GM12878 (cell line): Measurements from ENCODE around the gene FTHL17. TPM values are rescaled to one million over a fixed set of nuclear protein-coding genes. Genes with fewer than 3 reads are reported as not detected.

Source experiments
- ATAC-seq: fragments of 200-7000 bp; cut with Tn5 transposase; 3 replicates; pipeline ENCODE4 v1.9.1; 2020; ENCODE audit warnings: mild to moderate bottlenecking, moderate library complexity
- BruUV-seq: library from RNA; stranded (reverse); fragments of 400-500 nt; replicated peaks from 2 replicates; lab custom pipeline; 2021; lab: Mats Ljungman, UMichigan
- CTCF ChIA-PET: fragments of 300-600 bp; sonication (Branson Sonifier 250); formaldehyde crosslinking; extraction: SDS; loops from one replicate; lab custom pipeline; 2021; ENCODE audit warnings: inconsistent platforms; lab: Yijun Ruan, JAX
- POLR2A ChIA-PET: fragments of 350-600 bp; formaldehyde crosslinking; extraction: SDS; loops from one replicate; lab custom pipeline; 2021; ENCODE audit warnings: inconsistent platforms; lab: Charles Lee
- RAD21 ChIA-PET: fragments of 300-600 bp; sonication (Branson Sonifier 250); formaldehyde crosslinking; loops from one replicate; lab custom pipeline; 2023; ENCODE audit warnings: antibody characterized with exemption; ENCODE audit not compliant: unreplicated experiment; lab: Charles Lee
- SMC1A ChIA-PET: fragments of 300-600 bp; sonication (Branson Sonifier 250); formaldehyde crosslinking; loops from one replicate; lab custom pipeline; 2023; ENCODE audit not compliant: unreplicated experiment, uncharacterized antibody; lab: Charles Lee
- DNase-seq: peaks from one replicate; pipeline ENCODE4 v3.0.0-alpha.2; 2011; ENCODE audit warnings: low read depth, low spot score
- FAIRE-seq: peaks from 3 replicates; lab custom pipeline; 2011; peaks lifted over from hg19 to GRCh38; lab: Jason Lieb, UNC
- H2AFZ ChIP-seq: 2 replicates; pipeline ENCODE4 v1.6.0; 2011; ENCODE audit warnings: low read depth, low read length, control low read depth; ENCODE audit not compliant: control insufficient read depth
- H3K27ac ChIP-seq: 2 replicates; pipeline ENCODE4 v1.5.1; 2011; ENCODE audit warnings: control low read depth; ENCODE audit not compliant: control insufficient read depth, insufficient read depth
- H3K27me3 ChIP-seq, 2 experiments: replicated peaks in 1 of 2; 2 replicates each; pipeline versions ENCODE4 v1.6.0 to v1.6.1; 2011; ENCODE audit warnings: low read length in 1 of 2; ENCODE audit not compliant: control insufficient read depth in 2 of 2, insufficient read depth in 2 of 2
- H3K36me3 ChIP-seq, 2 experiments: 2 replicates each; pipeline ENCODE4 v1.5.1; 2011; ENCODE audit warnings: low read length in 1 of 2; ENCODE audit not compliant: control insufficient read depth in 2 of 2, insufficient read depth in 2 of 2
- H3K4me1 ChIP-seq: 2 replicates; pipeline ENCODE4 v1.6.1; 2011; ENCODE audit warnings: mild to moderate bottlenecking, low read length, moderate library complexity, mixed read lengths; ENCODE audit not compliant: control insufficient read depth, insufficient read depth
- H3K4me2 ChIP-seq: 2 replicates; pipeline ENCODE4 v1.6.0; 2011; ENCODE audit warnings: control low read depth; ENCODE audit not compliant: control insufficient read depth, insufficient read depth
- H3K4me3 ChIP-seq: fragments of 200-600 bp; sonication (generic); 2 replicates; pipeline ENCODE4 v1.5.1; 2016
- H3K79me2 ChIP-seq: 2 replicates; pipeline ENCODE4 v1.6.0; 2011; ENCODE audit warnings: low read length; ENCODE audit not compliant: control insufficient read depth, insufficient read depth
- H3K9ac ChIP-seq: 2 replicates; pipeline ENCODE4 v1.8.0; 2011; ENCODE audit warnings: low read length, control low read depth, mixed read lengths; ENCODE audit not compliant: control insufficient read depth, insufficient read depth
- H3K9me3 ChIP-seq: replicated peaks from 3 replicates; pipeline ENCODE4 v1.5.1; 2011; ENCODE audit warnings: mild to moderate bottlenecking, low read length; ENCODE audit not compliant: control insufficient read depth, insufficient read depth
- H4K20me1 ChIP-seq: 2 replicates; pipeline ENCODE4 v1.6.0; 2011; ENCODE audit not compliant: control insufficient read depth, insufficient read depth
- BCL11A ChIP-seq: IDR thresholded peaks from 2 replicates; pipeline ENCODE4 v1.6.1; 2011; ENCODE audit warnings: low read depth, low read length
- CBX5 ChIP-seq: sonication (generic); IDR thresholded peaks from 2 replicates; pipeline ENCODE4 v1.6.1; 2016; ENCODE audit warnings: low read depth, moderate library complexity, mild to moderate bottlenecking, inconsistent platforms
- E2F4 ChIP-seq: IDR thresholded peaks from 2 replicates; pipeline ENCODE4 v1.6.1; 2012; ENCODE audit warnings: low read depth, low read length, improper control_type of control experiment
- FOXK2 ChIP-seq: fragments of 450-650 bp; IDR thresholded peaks from 2 replicates; pipeline ENCODE4 v1.6.1; 2017; ENCODE audit warnings: mild to moderate bottlenecking, moderate library complexity
- MYC ChIP-seq: IDR thresholded peaks from 2 replicates; pipeline ENCODE4 v1.6.1; 2011; ENCODE audit warnings: mild to moderate bottlenecking, low read length, moderate library complexity, inconsistent platforms; ENCODE audit not compliant: insufficient read depth, insufficient replicate concordance, insufficient read length, severe bottlenecking
- NKRF ChIP-seq: fragments of 450-650 bp; conservative IDR thresholded peaks from 2 replicates; pipeline ENCODE4 v1.6.1; 2017; ENCODE audit warnings: mild to moderate bottlenecking, moderate library complexity
- PAX8 ChIP-seq: fragments of 450-650 bp; IDR thresholded peaks from 2 replicates; pipeline ENCODE4 v1.6.1; 2017; ENCODE audit warnings: mild to moderate bottlenecking, moderate library complexity
- PRDM15 ChIP-seq: fragments of 450-650 bp; formaldehyde crosslinking; IDR thresholded peaks from 2 replicates; pipeline ENCODE4 v1.4.0; 2020; ENCODE audit warnings: mild to moderate bottlenecking, moderate library complexity
- SIN3A ChIP-seq: IDR thresholded peaks from 2 replicates; pipeline ENCODE4 v1.6.1; 2012; ENCODE audit warnings: low read depth, low read length, improper control_type of control experiment
- SIX5 ChIP-seq: IDR thresholded peaks from 2 replicates; pipeline ENCODE4 v1.6.1; 2011; ENCODE audit warnings: mild to moderate bottlenecking, low read depth, low read length, moderate library complexity; ENCODE audit not compliant: severe bottlenecking
- SRF ChIP-seq, 2 experiments: IDR thresholded peaks; 2 replicates each; pipeline ENCODE4 v1.6.1; 2011; ENCODE audit warnings: low read depth in 2 of 2, low read length in 2 of 2, mild to moderate bottlenecking in 1 of 2, moderate library complexity in 1 of 2
- TBL1XR1 ChIP-seq: IDR thresholded peaks from 2 replicates; pipeline ENCODE4 v1.6.1; 2012; ENCODE audit warnings: low read depth, low read length, improper control_type of control experiment
- ZBED1 ChIP-seq: IDR thresholded peaks from 2 replicates; pipeline ENCODE4 v1.6.1; 2016; ENCODE audit warnings: borderline replicate concordance
- WGBS: methylation state at CpG from one replicate; pipeline ENCODE4 v1.1.6; 2016; ENCODE audit warnings: low lambda C conversion rate; ENCODE audit not compliant: insufficient replicate concordance, insufficient coverage; ENCODE audit errors: missing lambda C conversion rate; 5-methylcytosine and 5-hydroxymethylcytosine counted together
- in situ Hi-C: fragments of 300-500 bp; cut with MboI; formaldehyde crosslinking; loops from 9 replicates; pipeline ENCODE4 v1.14.3; 2018; ENCODE audit warnings: mixed read lengths
- intact Hi-C: fragments of 100-400 bp; cut with micrococcal nuclease; formaldehyde crosslinking; loops from one replicate; pipeline ENCODE4 v1.14.2; 2022; ENCODE audit not compliant: unreplicated experiment
- polyA plus RNA-seq, 11 experiments: library from polyadenylated mRNA; depleted of rRNA in 4 of 11; unstranded in 6 of 11; stranded (reverse) in 5 of 11; fragments of >200 nt; fragmentation: Nextera tagmentation in 4 of 11; fragmentation: Illumina TruSeq in 1 of 11; extraction: Ambion mirVana in 4 of 11; extraction: Trizol in 1 of 11; gene quantifications; 1 replicate in 1 of 11; 2 replicates in 10 of 11; pipeline versions ENCODE4 v1.2.1 to v1.2.3, GENCODE V29; 2011 to 2016; ENCODE audit warnings: inconsistent platforms in 2 of 11, missing spikeins in 2 of 11, low read depth in 1 of 11
- total RNA-seq, 4 experiments: library from RNA; depleted of rRNA in 3 of 4; stranded (reverse); fragments of >200 nt in 3 of 4; fragmentation: Illumina TruSeq in 1 of 4; extraction: Trizol in 1 of 4; gene quantifications; 2 replicates each; pipeline versions ENCODE4 v1.2.1 to v1.2.3, GENCODE V29; 2013 to 2021

FTHL17 gene
- total and polyA plus RNA-seq, 10 of the 15 experiments (the other 5 are each of a cell fraction or from before 2014, with no cell fraction given), result not detected

GRCh38 chrX:31114858-31115257 is 43.0 kb upstream of the FTHL17 start:
- no peaks in the 10 kb centered on the region for H3K36me3 ChIP-seq
- no peaks in the 10 kb centered on the region for H3K9me3 ChIP-seq
- H3K27ac ChIP-seq, result no peak overlapping the region
- WGBS, result 0% methylated on average over 2 of the region's 2 CpGs
- SMC1A ChIA-PET, result interaction anchor here (0.7 to 1.9 kb wide), 4 partner anchors 12 to 75 kb away, joined by 3 to 6 read pairs (median 4); no protein-coding TSS in a partner anchor
- BruUV-seq, result no TSS peak
- no peaks in the 10 kb centered on the region for H3K79me2 ChIP-seq
- no peaks in the 10 kb centered on the region for H4K20me1 ChIP-seq
- no peak overlapping the region for H3K4me2 ChIP-seq
- TF ChIP-seq SIX5, result no peak
- TF ChIP-seq SIN3A, result no peak
- no peak for TF ChIP-seq FOXK2
- TF ChIP-seq MYC, result no peak
- no peak for TF ChIP-seq BCL11A
- no peak for TF ChIP-seq E2F4
- TF ChIP-seq TBL1XR1, result no peak
- TF ChIP-seq ZBED1, result no peak
- TF ChIP-seq CBX5, result no peak
- no peak for TF ChIP-seq PAX8
- no peak for TF ChIP-seq SRF (IDR thresholded peaks at IDR 0.05; ENCODE audit: low read depth in 2 of 2, low read length in 2 of 2)
- no peak for TF ChIP-seq PRDM15 (CRISPR knock-in tag)
- no peak for TF ChIP-seq NKRF
- no peak overlapping the region for H3K4me3 ChIP-seq
- no peak overlapping the region for H2AFZ ChIP-seq
- FAIRE-seq, result no peak
- H3K4me1 ChIP-seq, result no peaks in the 10 kb centered on the region
- RAD21 ChIA-PET, result no interaction called here
- no peaks in the 10 kb centered on the region; a peak in 1 of 4 replicates for H3K27me3 ChIP-seq
- ATAC-seq, result no peak
- H3K9ac ChIP-seq, result no peak overlapping the region
- intact Hi-C loops, result no loop called here
- CTCF ChIA-PET, result interaction anchor here (0.7 kb wide), 1 partner anchor 77 kb away, joined by 3 read pairs; no protein-coding TSS in a partner anchor
- no peak for DNase-seq
- POLR2A ChIA-PET, result no interaction called here
- in situ Hi-C loops, result no loop called here
